Measurements from ENCODE around the gene TSC22D2. TPM values are rescaled to one million over a fixed set of nuclear protein-coding genes. Genes with fewer than 3 reads are reported as not detected.
"Not testable (repeated sequence)": the region's sequence is repeated elsewhere in the genome, so short reads cannot be mapped to it uniquely, and the experiment has no call there.

TSC22D2 gene
- total and polyA plus RNA-seq, 2 donors (not counting 3 experiments of a cell fraction or from before 2014, with no cell fraction given) = 7.6 to 43.9 TPM

DNA sequence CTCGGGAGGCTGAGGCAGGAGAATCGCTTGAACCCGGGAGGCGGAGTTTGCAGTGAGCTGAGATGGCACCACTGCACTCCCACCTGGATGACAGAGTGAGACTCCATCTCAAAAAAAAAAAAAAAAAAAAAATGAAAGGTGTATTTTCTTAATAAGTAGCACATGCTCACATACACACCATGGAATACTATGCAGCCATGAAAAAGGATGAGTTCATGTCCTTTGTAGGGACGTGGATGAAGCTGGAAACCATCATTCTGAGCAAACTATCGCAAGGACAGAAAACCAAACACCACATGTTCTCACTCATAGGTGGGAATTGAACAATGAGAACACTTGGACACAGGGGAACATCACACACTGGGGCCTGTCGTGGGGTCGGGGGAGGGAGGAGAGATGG, 65.1 kb downstream of the TSC22D2 start:
- H3K27me3 ChIP-seq (ENCODE audit: control insufficient read depth in 2 of 2, insufficient read depth in 2 of 2, low read length in 2 of 2); H3K27ac ChIP-seq (ENCODE audit: insufficient read depth, low read depth, low read length); H3K9me3 ChIP-seq (replicated peaks; ENCODE audit: control insufficient read depth, insufficient read depth, low read length); H3K9me1 ChIP-seq (replicated peaks; ENCODE audit: control insufficient read depth, extremely low read depth, insufficient read depth, low read length); H3K4me2 ChIP-seq (ENCODE audit: insufficient read depth, low read length); FAIRE-seq; H3K36me3 ChIP-seq (ENCODE audit: control insufficient read depth in 2 of 2, extremely low read depth in 1 of 2, insufficient read depth in 2 of 2, low read length in 2 of 2); H3K9ac ChIP-seq (replicated peaks; ENCODE audit: extremely low read depth, insufficient read depth, low read length); H4K20me1 ChIP-seq (replicated peaks; ENCODE audit: control insufficient read depth, extremely low read depth, insufficient read depth, low read length); DNase-seq (ENCODE audit: low read depth, low spot score); POLR2A ChIA-PET; intact Hi-C loops (cut with micrococcal nuclease); dilution Hi-C loops (cut with MboI; ENCODE audit: extremely low pct_ligation_motif_present, low sequenced_read_pairs); H3K79me2 ChIP-seq (ENCODE audit: control insufficient read depth, insufficient read depth, low read length); BruUV-seq (replicated peaks); H2AFZ ChIP-seq (ENCODE audit: low read depth, low read length); H3K4me3 ChIP-seq (replicated peaks in 1 of 3; ENCODE audit: insufficient read depth in 1 of 3, low read depth in 1 of 3, low read length in 3 of 3): not testable (repeated sequence)
- H3K4me1 ChIP-seq (ENCODE audit: control insufficient read depth, extremely low read depth, insufficient read depth, low read length) = peaks cover 22% of the 10 kb centered on the region
- CTCF ChIA-PET = interaction anchor here (0.7 to 1.7 kb wide), 2 partner anchors 59 to 864 kb away, joined by 3 to 6 read pairs; no protein-coding TSS in a partner anchor

DNA sequence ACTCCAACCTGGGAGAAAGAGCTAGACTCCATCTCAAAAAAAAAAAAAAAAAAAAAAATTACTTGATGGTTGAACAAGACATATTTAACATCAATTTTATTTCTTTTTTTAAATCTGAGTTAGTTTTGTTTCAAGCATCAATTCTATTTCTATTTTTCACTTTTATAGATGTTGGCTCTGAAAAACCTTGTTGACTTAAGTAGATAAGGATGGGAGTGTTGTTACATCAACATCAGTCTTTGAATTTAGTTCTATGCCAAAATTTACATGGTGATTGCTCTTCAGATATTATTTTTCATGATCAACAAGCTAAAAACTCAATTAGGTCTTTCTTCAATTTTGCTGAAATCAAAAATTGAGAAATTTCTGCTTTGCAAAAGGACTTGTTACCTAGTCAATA, 71.3 kb downstream of the TSC22D2 start:
- Histone ChIP-seq H3K27ac (ENCODE audit: insufficient read depth, low read depth, low read length) (no peak overlapping the region), H3K36me3 (ENCODE audit: control insufficient read depth in 2 of 2, extremely low read depth in 1 of 2, insufficient read depth in 2 of 2, low read length in 2 of 2) (no peaks in the 10 kb centered on the region), H4K20me1 (replicated peaks; ENCODE audit: control insufficient read depth, extremely low read depth, insufficient read depth, low read length) (no peaks in the 10 kb centered on the region), H3K4me2 (ENCODE audit: insufficient read depth, low read length) (no peak overlapping the region), H3K4me1 (ENCODE audit: control insufficient read depth, extremely low read depth, insufficient read depth, low read length) (peaks cover 8% of the 10 kb centered on the region), H2AFZ (ENCODE audit: low read depth, low read length) (no peak overlapping the region), H3K9me1 (replicated peaks; ENCODE audit: control insufficient read depth, extremely low read depth, insufficient read depth, low read length) (no peaks in the 10 kb centered on the region), H3K9ac (replicated peaks; ENCODE audit: extremely low read depth, insufficient read depth, low read length) (no peak overlapping the region), H3K9me3 (replicated peaks; ENCODE audit: control insufficient read depth, insufficient read depth, low read length) (no peaks in the 10 kb centered on the region), H3K4me3 (replicated peaks in 1 of 3; ENCODE audit: insufficient read depth in 1 of 3, low read depth in 1 of 3, low read length in 3 of 3) (no peak overlapping the region), H3K79me2 (ENCODE audit: control insufficient read depth, insufficient read depth, low read length) (no peaks in the 10 kb centered on the region), H3K27me3 (ENCODE audit: control insufficient read depth in 2 of 2, insufficient read depth in 2 of 2, low read length in 2 of 2) (no peaks in the 10 kb centered on the region)
- TF ChIP-seq JUN (IDR thresholded peaks at IDR 0.05; ENCODE audit: borderline replicate concordance, insufficient read depth, insufficient read length, low read depth) (no peak), POLR2AphosphoS5 (IDR thresholded peaks at IDR 0.05; ENCODE audit: insufficient read depth, low read depth, low read length) (no peak), FOS (IDR thresholded peaks at IDR 0.05; ENCODE audit: borderline replicate concordance, insufficient read depth, low read length) (no peak), POLR2A (IDR thresholded peaks at IDR 0.05; ENCODE audit: low read depth, low read length) (no peak), GATA2 (IDR thresholded peaks at IDR 0.05; ENCODE audit: insufficient read depth, insufficient read length, low read depth, low read length) (no peak), EZH2 (IDR thresholded peaks at IDR 0.05; ENCODE audit: borderline replicate concordance, low read depth, low read length, severe bottlenecking) (no peak), MYC (IDR thresholded peaks at IDR 0.05; ENCODE audit: low read depth, low read length) (no peak)
- TF ChIP-seq, protein P1, sequence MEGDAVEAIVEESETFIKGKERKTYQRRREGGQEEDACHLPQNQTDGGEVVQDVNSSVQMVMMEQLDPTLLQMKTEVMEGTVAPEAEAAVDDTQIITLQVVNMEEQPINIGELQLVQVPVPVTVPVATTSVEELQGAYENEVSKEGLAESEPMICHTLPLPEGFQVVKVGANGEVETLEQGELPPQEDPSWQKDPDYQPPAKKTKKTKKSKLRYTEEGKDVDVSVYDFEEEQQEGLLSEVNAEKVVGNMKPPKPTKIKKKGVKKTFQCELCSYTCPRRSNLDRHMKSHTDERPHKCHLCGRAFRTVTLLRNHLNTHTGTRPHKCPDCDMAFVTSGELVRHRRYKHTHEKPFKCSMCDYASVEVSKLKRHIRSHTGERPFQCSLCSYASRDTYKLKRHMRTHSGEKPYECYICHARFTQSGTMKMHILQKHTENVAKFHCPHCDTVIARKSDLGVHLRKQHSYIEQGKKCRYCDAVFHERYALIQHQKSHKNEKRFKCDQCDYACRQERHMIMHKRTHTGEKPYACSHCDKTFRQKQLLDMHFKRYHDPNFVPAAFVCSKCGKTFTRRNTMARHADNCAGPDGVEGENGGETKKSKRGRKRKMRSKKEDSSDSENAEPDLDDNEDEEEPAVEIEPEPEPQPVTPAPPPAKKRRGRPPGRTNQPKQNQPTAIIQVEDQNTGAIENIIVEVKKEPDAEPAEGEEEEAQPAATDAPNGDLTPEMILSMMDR (IDR thresholded peaks at IDR 0.05; ENCODE audit: extremely low read depth in 1 of 2, insufficient read depth in 1 of 2, low read depth in 1 of 2, low read length in 2 of 2) = no peak
- TF ChIP-seq, protein P2, sequence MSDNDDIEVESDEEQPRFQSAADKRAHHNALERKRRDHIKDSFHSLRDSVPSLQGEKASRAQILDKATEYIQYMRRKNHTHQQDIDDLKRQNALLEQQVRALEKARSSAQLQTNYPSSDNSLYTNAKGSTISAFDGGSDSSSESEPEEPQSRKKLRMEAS (IDR thresholded peaks at IDR 0.05; ENCODE audit: insufficient read depth, insufficient read length) = no peak
- no TSS peak for BruUV-seq (replicated peaks)
- ChIA-PET CTCF (interaction anchor here (0.7 to 4.3 kb wide), 4 partner anchors 10 to 168 kb away, joined by 3 to 23 read pairs (median 4); no protein-coding TSS in a partner anchor), POLR2A (no interaction called here)
- intact Hi-C loops (cut with micrococcal nuclease) = no loop called here
- DNase-seq (ENCODE audit: low read depth, low spot score) (no peak), FAIRE-seq (no peak)
- dilution Hi-C loops (cut with MboI; ENCODE audit: extremely low pct_ligation_motif_present, low sequenced_read_pairs) = no loop called here

Data from endothelial cell of umbilical vein (primary cell).